ENCODE results near the gene CYTL1.
A peak's percentile ranks its signal among the peaks of the same experiment; 100 is the strongest.

The CYTL1 gene

DNA sequence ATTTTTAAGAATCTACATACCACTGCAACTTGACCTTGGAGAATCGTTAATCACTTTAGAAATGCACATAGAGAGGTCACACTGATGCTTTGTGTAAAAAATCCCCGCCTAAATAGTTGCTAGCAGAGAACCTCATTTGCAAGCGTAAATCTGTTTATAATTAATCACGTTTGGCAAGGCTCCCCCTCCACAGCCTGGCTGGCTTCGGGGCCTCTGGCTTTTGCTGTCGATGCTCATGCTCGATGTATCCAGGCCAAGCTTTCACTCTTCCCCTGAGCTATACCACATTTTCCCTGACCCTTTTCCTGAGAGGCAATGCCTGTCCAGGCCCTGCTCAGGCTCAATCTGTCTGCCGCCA, 23.4 kb downstream of the CYTL1 start:
- Histone ChIP-seq H3K4me3 (replicated peaks; ENCODE audit: low read depth, low read length) (no peak overlapping the region), H3K36me3 (ENCODE audit: control insufficient read depth, insufficient read depth, low read length) (no peaks in the 10 kb centered on the region), H3K27me3 (replicated peaks; ENCODE audit: control insufficient read depth, insufficient read depth, low read length) (no peaks in the 10 kb centered on the region; the same call in 1 of the 2 replicates)
- DNase-seq (ENCODE audit: extremely low read depth, insufficient read length) = no peak
- TF ChIP-seq, protein P1, sequence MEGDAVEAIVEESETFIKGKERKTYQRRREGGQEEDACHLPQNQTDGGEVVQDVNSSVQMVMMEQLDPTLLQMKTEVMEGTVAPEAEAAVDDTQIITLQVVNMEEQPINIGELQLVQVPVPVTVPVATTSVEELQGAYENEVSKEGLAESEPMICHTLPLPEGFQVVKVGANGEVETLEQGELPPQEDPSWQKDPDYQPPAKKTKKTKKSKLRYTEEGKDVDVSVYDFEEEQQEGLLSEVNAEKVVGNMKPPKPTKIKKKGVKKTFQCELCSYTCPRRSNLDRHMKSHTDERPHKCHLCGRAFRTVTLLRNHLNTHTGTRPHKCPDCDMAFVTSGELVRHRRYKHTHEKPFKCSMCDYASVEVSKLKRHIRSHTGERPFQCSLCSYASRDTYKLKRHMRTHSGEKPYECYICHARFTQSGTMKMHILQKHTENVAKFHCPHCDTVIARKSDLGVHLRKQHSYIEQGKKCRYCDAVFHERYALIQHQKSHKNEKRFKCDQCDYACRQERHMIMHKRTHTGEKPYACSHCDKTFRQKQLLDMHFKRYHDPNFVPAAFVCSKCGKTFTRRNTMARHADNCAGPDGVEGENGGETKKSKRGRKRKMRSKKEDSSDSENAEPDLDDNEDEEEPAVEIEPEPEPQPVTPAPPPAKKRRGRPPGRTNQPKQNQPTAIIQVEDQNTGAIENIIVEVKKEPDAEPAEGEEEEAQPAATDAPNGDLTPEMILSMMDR (IDR thresholded peaks at IDR 0.05; ENCODE audit: insufficient read depth, low read length, poor library complexity, severe bottlenecking) = no peak

DNA sequence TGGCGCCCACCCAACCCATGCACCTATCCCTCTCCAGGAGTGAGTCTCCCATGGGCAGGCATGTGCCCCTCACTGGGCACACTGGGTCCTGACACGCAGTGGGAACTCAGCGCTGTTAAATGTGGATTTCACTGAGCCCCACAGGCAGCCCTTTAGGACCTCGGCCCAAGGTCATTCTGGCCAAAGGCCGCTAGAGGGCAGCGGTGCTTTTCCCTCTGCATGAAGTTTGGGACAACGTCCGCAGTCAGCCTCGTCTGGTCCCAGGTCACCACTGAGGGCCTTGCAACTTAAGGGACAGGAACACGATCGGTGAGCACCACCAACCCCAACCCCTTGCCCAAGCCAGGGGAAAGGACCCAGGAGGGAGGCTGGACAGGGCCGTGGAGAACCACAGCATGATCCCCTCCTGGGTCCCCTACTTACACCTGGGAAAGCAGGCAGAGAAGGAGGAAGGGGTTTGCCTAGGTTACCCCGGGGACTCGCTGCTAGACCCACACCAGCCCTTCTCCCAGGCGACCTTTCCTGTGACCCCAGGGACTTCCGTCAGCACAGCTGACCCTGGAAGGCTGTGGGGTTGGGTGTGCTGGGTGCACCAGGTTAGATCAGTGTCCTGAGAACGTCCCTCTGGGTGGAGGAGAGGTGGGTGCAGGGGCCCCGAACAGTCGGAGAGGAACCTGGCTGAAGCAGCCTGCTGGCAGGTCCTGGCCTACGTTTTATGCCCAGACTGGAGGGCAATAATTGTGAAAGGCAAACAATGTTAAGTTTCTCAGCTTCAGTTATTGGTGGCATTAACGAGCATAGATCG, 24.0 kb downstream of the CYTL1 start:
- Histone ChIP-seq H3K36me3 (ENCODE audit: control insufficient read depth, insufficient read depth, low read length) (no peaks in the 10 kb centered on the region), H3K4me3 (replicated peaks; ENCODE audit: low read depth, low read length) (no peak overlapping the region), H3K27me3 (replicated peaks; ENCODE audit: control insufficient read depth, insufficient read depth, low read length) (no peaks in the 10 kb centered on the region; the same call in 1 of the 2 replicates)
- peak; percentile 30 for DNase-seq (ENCODE audit: extremely low read depth, insufficient read length)
- TF ChIP-seq, protein P1 (IDR thresholded peaks at IDR 0.05; ENCODE audit: insufficient read depth, low read length, poor library complexity, severe bottlenecking) = peak; percentile 96

- TF ChIP-seq, protein P1 (IDR thresholded peaks at IDR 0.05; ENCODE audit: insufficient read depth, low read length, poor library complexity, severe bottlenecking) = no peak
- DNase-seq (ENCODE audit: extremely low read depth, insufficient read length) = no peak
- H3K36me3 ChIP-seq (ENCODE audit: control insufficient read depth, insufficient read depth, low read length) = no peaks in the 10 kb centered on the region
- H3K4me3 ChIP-seq (replicated peaks; ENCODE audit: low read depth, low read length) = no peak overlapping the region
- no peaks in the 10 kb centered on the region; the same call in 1 of the 2 replicates for H3K27me3 ChIP-seq (replicated peaks; ENCODE audit: control insufficient read depth, insufficient read depth, low read length)
Measured at GRCh38 chr4:4994312-4995097, 24.8 kb downstream of the CYTL1 start.

- Histone ChIP-seq H3K27me3 (replicated peaks; ENCODE audit: control insufficient read depth, insufficient read depth, low read length) (no peaks in the 10 kb centered on the region; the same call in 1 of the 2 replicates), H3K36me3 (ENCODE audit: control insufficient read depth, insufficient read depth, low read length) (no peaks in the 10 kb centered on the region), H3K4me3 (replicated peaks; ENCODE audit: low read depth, low read length) (no peak overlapping the region)
- TF ChIP-seq, protein P1 (IDR thresholded peaks at IDR 0.05; ENCODE audit: insufficient read depth, low read length, poor library complexity, severe bottlenecking) = no peak
- no peak for DNase-seq (ENCODE audit: extremely low read depth, insufficient read length)
Measured at GRCh38 chr4:4992833-4993232, 26.4 kb downstream of the CYTL1 start.

- H3K4me3 ChIP-seq (replicated peaks; ENCODE audit: low read depth, low read length) = no peak overlapping the region
- TF ChIP-seq, protein P1 (IDR thresholded peaks at IDR 0.05; ENCODE audit: insufficient read depth, low read length, poor library complexity, severe bottlenecking) = no peak
- no peak for DNase-seq (ENCODE audit: extremely low read depth, insufficient read length)
- H3K36me3 ChIP-seq (ENCODE audit: control insufficient read depth, insufficient read depth, low read length) = no peaks in the 10 kb centered on the region
- no peaks in the 10 kb centered on the region; the same call in 1 of the 2 replicates for H3K27me3 ChIP-seq (replicated peaks; ENCODE audit: control insufficient read depth, insufficient read depth, low read length)
Measured at GRCh38 chr4:4991541-4992099, 27.6 kb downstream of the CYTL1 start.
